ENCODE data around the gene PBX1.

- TF ChIP-seq SP2 (tag by site-specific recombination; IDR thresholded peaks at IDR 0.05) (no peak), ZBTB26 (tag by site-specific recombination; optimal IDR thresholded peaks at IDR 0.05) (no peak), INSM2 (tag by site-specific recombination; IDR thresholded peaks at IDR 0.05) (no peak), CTCF (tag by site-specific recombination; IDR thresholded peaks at IDR 0.05) (no peak), YY1 (tag by site-specific recombination; IDR thresholded peaks at IDR 0.05) (no peak), ZNF423 (tag by site-specific recombination; IDR thresholded peaks at IDR 0.05) (no peak), ZNF140 (tag by site-specific recombination; IDR thresholded peaks at IDR 0.05) (no peak), BCL6B (tag by site-specific recombination; IDR thresholded peaks at IDR 0.05) (no peak), ZNF324 (tag by site-specific recombination; IDR thresholded peaks at IDR 0.05) (no peak), ZNF335 (tag by site-specific recombination; conservative IDR thresholded peaks at IDR 0.05) (no peak), GLIS2 (tag by site-specific recombination; IDR thresholded peaks at IDR 0.05) (no peak), KLF16 (tag by site-specific recombination; IDR thresholded peaks at IDR 0.05) (no peak), ZNF777 (tag by site-specific recombination; IDR thresholded peaks at IDR 0.05; ENCODE audit: borderline replicate concordance) (no peak)
These were observed 34.2 kb upstream of the PBX1 start for GRCh38 chr1:164524810-164525209.
